Testis (tissue), 5 donors: Measurements from ENCODE around the gene FMC1. TPM values are rescaled to one million over a fixed set of nuclear protein-coding genes. Genes with fewer than 3 reads are reported as not detected.
A peak's percentile ranks its signal among the peaks of the same experiment; 100 is the strongest.

Source experiments
- DNase-seq: peaks from one replicate; pipeline ENCODE4 v3.0.0-alpha.2; 2019
- H3K27ac ChIP-seq, 2 donors: fragments of 200-600 bp; sonication (generic); one replicate each; pipeline ENCODE4 v1.5.1; 2019
- H3K27me3 ChIP-seq: fragments of 200-600 bp; sonication (generic); one replicate; pipeline ENCODE4 v1.5.1; 2019
- H3K36me3 ChIP-seq: fragments of 200-600 bp; sonication (generic); one replicate; pipeline ENCODE4 v1.5.1; 2017; ENCODE audit warnings: low read depth; ENCODE audit errors: missing control alignments
- H3K4me1 ChIP-seq: fragments of 200-600 bp; sonication (generic); one replicate; pipeline ENCODE4 v1.5.1; 2019
- H3K4me3 ChIP-seq, 2 donors: fragments of 200-600 bp; sonication (generic); one replicate each; pipeline ENCODE4 v1.5.1; 2017 to 2019
- H3K9me3 ChIP-seq: fragments of 200-600 bp; sonication (generic); one replicate; pipeline ENCODE4 v1.5.1; 2017
- CTCF ChIP-seq, 3 experiments: fragments of 450-650 bp in 2 of 3; fragments of 200-600 bp in 1 of 3; sonication (generic) in 1 of 3; IDR thresholded peaks; one replicate each; pipeline ENCODE4 v1.5.1; 2016 to 2019; ENCODE audit warnings: antibody characterized with exemption in 3 of 3, mild to moderate bottlenecking in 2 of 3, moderate library complexity in 1 of 3
- POLR2A ChIP-seq: fragments of 450-650 bp; IDR thresholded peaks from one replicate; pipeline ENCODE4 v1.6.1; 2017; ENCODE audit warnings: antibody characterized with exemption, mild to moderate bottlenecking, moderate library complexity
- WGBS, 2 donors: methylation state at CpG; one replicate each; pipeline ENCODE4 v1.1.5; 2018; 5-methylcytosine and 5-hydroxymethylcytosine counted together
- intact Hi-C: fragments of 100-400 bp; cut with DNase I; formaldehyde crosslinking; loops from one replicate; pipeline ENCODE4 v1.15.1; 2023; ENCODE audit warnings: low total_unique reads
- long read RNA-seq, 2 donors: transcript quantifications; one replicate each; lab custom pipeline, GENCODE V29; 2026
- polyA plus RNA-seq: library from polyadenylated mRNA; stranded (reverse); fragments of 350-450 nt; fragmentation: Illumina TruSeq; extraction: RNeasy Lipid Tissue Mini Kit (QIAGEN cat#74804); gene quantifications from one replicate; pipeline ENCODE4 v1.2.3, GENCODE V29; 2014; ENCODE audit warnings: low read depth, low replicate concordance; ENCODE audit not compliant: insufficient read depth
- total RNA-seq, 2 donors: library from RNA; depleted of rRNA; stranded (reverse); fragments of >200 nt; gene quantifications; one replicate each; pipeline ENCODE4 v1.2.3, GENCODE V29; 2016

Gene FMC1
- total RNA-seq (10 to 100 TPM; 46.1 to 60.0 TPM), polyA plus RNA-seq (234 TPM)
- long read RNA-seq, donor 1, transcript FMC1-201 (2 exons, 1,210 nt) = major isoform, 31 of 35 reads
- long read RNA-seq, donor 1, partial matches to known transcripts = 0 of 35 reads
- long read RNA-seq, donor 1, other reads (novel, unspliced or antisense) = 0 of 35 reads
- long read RNA-seq, donor 2, transcript FMC1-201 (2 exons, 1,210 nt) = major isoform, 25 of 28 reads
- long read RNA-seq, donor 2, partial matches to known transcripts = 0 of 28 reads
- long read RNA-seq, donor 2, other reads (novel, unspliced or antisense) = 0 of 28 reads

- TF ChIP-seq POLR2A = peak; percentile 26
- peak; percentile 14 to 60 (median 32) for TF ChIP-seq CTCF (IDR thresholded peaks at IDR 0.05)
- H3K27me3 ChIP-seq = no peaks in the 10 kb centered on the region
- 0% methylated on average over 47 to 54 of the region's 54 CpGs for WGBS, 2 donors
- no peaks in the 10 kb centered on the region for H3K36me3 ChIP-seq
- peaks cover 4% of the 10 kb centered on the region for H3K4me1 ChIP-seq
- DNase-seq = peak; percentile 96
- H3K27ac ChIP-seq = peak within 1 kb of the TSS; percentile 99
- intact Hi-C loops = no loop called here
- H3K9me3 ChIP-seq = no peaks in the 10 kb centered on the region
- peak within 1 kb of the TSS; percentile 78 to 94 for H3K4me3 ChIP-seq
Measured at GRCh38 chr7:139341058-139341775, at the start of gene FMC1. FMC1 (plus strand) TSS chr7:139341337; CDS start chr7:139341385, 48 bp downstream.

- no peak for DNase-seq
- H3K27me3 ChIP-seq = no peaks in the 10 kb centered on the region
- no peaks in the 10 kb centered on the region for H3K4me1 ChIP-seq
- H3K27ac ChIP-seq = no peak overlapping the region
- WGBS, 2 donors = 83 to 86% methylated on average over 7 of the region's 7 CpGs
- no peaks in the 10 kb centered on the region for H3K9me3 ChIP-seq
- no peaks in the 10 kb centered on the region for H3K36me3 ChIP-seq
- H3K4me3 ChIP-seq = no peak overlapping the region
- intact Hi-C loops = no loop called here
- TF ChIP-seq POLR2A = no peak
- TF ChIP-seq CTCF (IDR thresholded peaks at IDR 0.05) = no peak
Measured at GRCh38 chr7:139292821-139293220, 48.3 kb upstream of the FMC1 start.

GRCh38 chr7:139293534-139293933 is 47.6 kb upstream of the FMC1 start:
- no peaks in the 10 kb centered on the region for H3K9me3 ChIP-seq
- no peaks in the 10 kb centered on the region for H3K36me3 ChIP-seq
- no peak overlapping the region for H3K27ac ChIP-seq
- no peak overlapping the region for H3K4me3 ChIP-seq
- TF ChIP-seq CTCF (IDR thresholded peaks at IDR 0.05) = no peak
- no peak for TF ChIP-seq POLR2A
- 86 to 89% methylated on average over 2 of the region's 2 CpGs for WGBS, 2 donors
- intact Hi-C loops = no loop called here
- DNase-seq = no peak
- no peaks in the 10 kb centered on the region for H3K27me3 ChIP-seq
- no peaks in the 10 kb centered on the region for H3K4me1 ChIP-seq

GRCh38 chr7:139294241-139294640 is 46.9 kb upstream of the FMC1 start:
- WGBS, 2 donors = 92 to 97% methylated on average over 4 of the region's 4 CpGs
- Histone ChIP-seq H3K36me3 (no peaks in the 10 kb centered on the region), H3K4me3 (no peak overlapping the region), H3K27ac (no peak overlapping the region), H3K9me3 (no peaks in the 10 kb centered on the region), H3K27me3 (no peaks in the 10 kb centered on the region), H3K4me1 (no peaks in the 10 kb centered on the region)
- intact Hi-C loops = no loop called here
- no peak for DNase-seq
- TF ChIP-seq CTCF (IDR thresholded peaks at IDR 0.05) (no peak), POLR2A (no peak)
